NT2/D1 (cell line): ENCODE data around the gene NKAIN1.

Experiments used
- SUZ12 ChIP-seq: IDR thresholded peaks from 2 replicates; pipeline ENCODE4 v1.6.1; 2011; ENCODE audit not compliant: insufficient read length, insufficient read depth; ENCODE audit errors: extremely low read depth
- YY1 ChIP-seq: IDR thresholded peaks from 2 replicates; pipeline ENCODE4 v1.6.1; 2011; ENCODE audit not compliant: insufficient read length, insufficient read depth
- ZNF274 ChIP-seq: IDR thresholded peaks from 2 replicates; pipeline ENCODE4 v1.6.1; 2011; ENCODE audit warnings: mild to moderate bottlenecking, low read depth, low read length

GRCh38 chr1:31272369-31272768 is 32.7 kb upstream of the NKAIN1 start:
- TF ChIP-seq YY1 (no peak), ZNF274 (no peak), SUZ12 (no peak)
